Stimulated activated CD8-positive, alpha-beta memory T cell treated with anti-CD3 and anti-CD28 coated beads, Interleukin-7, amount 100 ng/mL, for 1 hour (primary cell): ENCODE data around the gene SOX18.
A peak's percentile ranks its signal among the peaks of the same experiment; 100 is the strongest.
"Not testable (repeated sequence)": the region's sequence is repeated elsewhere in the genome, so short reads cannot be mapped to it uniquely, and the experiment has no call there.

Experiments
- DNase-seq, 2 donors: peaks; one replicate each; pipeline ENCODE4 v3.0.0-alpha.2; 2020; ENCODE audit warnings: low read depth in 2 of 2

Gene SOX18

DNA sequence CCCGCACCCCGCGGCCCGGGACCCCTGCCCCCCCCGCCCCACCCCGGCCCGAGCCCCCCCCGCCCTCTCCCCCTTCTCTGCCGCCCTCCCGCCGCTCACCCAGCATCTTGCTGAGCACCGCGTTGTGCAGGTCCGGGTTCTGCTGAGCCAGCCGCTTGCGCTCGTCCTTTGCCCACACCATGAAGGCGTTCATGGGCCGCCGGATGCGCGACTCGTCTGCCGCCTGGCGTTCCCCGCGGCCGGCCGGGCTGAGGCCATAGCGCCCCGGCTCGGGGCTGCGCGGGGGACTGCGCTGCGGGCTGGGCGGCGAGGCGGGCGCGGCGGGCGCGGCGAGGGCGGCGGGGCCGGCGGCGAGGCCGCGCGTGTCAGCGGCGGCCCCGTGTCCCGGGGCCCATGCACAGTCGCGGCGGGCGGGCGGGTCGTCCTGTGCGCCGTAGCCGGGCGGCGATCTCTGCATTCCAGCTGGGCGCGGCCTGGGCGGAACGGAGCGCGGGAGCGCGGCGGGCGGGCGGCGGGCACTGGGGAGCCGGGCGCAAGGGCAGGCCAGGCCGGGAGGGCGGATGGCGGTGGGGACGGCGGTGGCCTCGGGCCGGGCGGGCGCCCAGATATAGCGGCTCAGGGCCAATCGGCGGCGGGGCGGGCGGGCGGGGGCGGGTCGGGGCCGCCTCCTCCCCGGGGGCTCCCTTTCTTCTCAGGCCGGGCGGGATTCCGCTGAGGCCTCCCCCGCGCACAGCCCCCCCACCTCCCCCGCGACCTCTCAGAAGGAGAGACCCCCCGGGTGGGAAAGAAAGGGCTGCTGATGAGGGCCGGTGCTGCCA, at the start of gene SOX18:
SOX18 (minus strand) TSS at position 580 of the 818 bp plus-strand sequence; CDS start at position 457, 123 bp downstream.
- no peak for DNase-seq

DNA sequence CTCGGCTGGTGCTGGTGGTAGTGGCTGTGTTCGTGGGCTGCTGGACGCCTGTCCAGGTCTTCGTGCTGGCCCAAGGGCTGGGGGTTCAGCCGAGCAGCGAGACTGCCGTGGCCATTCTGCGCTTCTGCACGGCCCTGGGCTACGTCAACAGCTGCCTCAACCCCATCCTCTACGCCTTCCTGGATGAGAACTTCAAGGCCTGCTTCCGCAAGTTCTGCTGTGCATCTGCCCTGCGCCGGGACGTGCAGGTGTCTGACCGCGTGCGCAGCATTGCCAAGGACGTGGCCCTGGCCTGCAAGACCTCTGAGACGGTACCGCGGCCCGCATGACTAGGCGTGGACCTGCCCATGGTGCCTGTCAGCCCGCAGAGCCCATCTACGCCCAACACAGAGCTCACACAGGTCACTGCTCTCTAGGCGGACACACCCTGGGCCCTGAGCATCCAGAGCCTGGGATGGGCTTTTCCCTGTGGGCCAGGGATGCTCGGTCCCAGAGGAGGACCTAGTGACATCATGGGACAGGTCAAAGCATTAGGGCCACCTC, 49.1 kb upstream of the SOX18 start:
- DNase-seq: no peak

DNA sequence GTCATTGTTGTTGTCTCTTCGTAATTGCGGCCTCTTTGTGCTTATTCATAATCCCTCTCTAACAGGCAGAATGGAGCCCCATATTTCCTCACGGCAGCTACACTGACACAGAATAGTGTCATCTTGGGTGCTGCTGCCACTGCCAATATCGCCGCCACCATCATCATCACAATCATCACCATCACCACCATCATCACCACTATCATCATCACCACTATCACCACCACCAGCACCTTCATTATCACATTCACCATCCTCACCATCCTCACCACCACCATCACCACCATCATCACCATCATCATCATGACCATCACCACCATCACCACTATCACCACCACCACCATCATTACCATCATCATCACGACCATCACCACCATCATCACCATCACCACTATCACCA, 47.1 kb upstream of the SOX18 start:
- DNase-seq: no peak

DNA sequence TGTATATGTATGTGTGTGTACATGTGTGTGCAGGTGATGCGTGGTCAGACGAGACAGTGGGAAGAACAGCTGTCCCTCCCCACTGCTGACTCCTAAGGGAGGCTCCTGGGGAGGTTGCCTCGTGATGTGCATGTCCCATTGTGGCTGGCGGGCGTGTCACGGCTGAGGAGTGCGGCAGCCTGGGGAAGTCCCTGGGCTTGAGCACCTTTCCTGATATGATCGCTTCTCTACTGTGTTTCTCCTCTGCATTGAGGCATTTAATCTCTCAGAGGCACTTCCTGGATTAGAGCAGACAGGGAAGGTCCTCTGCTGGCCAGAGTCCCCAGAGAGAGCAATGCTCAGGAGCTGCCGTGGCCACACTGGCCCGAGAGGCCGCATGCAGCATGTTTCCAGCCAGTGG, 46.5 kb upstream of the SOX18 start:
- DNase-seq: no peak

DNA sequence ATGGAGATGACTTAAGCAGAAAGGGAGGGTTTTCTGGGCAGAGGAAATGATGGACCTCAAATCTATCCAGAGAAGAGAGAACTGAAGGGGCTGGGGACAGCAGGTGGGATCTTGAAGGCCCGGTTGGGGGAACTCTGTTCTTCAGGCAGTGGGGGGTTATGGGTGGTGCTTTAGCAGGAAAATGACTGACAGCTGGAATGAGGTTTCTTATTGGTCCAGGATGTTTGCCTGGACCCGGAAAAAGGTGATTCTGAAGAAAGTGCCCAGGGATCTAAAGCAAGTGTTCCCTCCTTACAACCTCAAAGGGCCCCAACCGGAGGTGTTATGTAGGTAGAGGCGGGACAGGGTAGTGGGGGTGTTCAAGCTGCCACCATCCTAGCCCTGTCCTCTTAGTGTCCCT, 46.0 kb upstream of the SOX18 start:
- no peak for DNase-seq

DNA sequence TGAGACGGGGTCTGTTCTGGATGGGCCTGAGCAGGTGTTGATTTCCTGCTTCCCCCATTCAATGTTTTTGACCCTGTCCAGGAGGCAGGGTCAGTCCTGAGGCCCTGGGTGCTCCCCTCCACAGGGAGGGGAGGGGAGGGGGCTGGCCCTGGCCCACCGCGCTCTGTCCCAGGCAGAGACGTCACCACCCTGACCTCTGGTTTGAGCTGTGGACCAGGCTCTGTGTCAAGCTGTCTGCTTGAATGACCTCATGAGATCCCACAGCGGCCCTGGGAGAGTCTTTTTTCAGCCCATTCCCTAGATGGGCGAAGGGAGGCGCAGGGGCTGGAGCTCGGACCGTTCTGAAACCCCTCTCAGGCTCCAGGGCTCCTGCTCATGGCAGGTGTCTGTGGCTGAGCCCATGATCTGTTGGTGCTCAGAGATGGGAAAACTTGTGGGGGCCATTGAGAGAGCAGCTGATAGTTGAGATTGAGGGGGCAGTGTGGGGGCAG, 43.6 kb upstream of the SOX18 start:
- DNase-seq: no peak

DNA sequence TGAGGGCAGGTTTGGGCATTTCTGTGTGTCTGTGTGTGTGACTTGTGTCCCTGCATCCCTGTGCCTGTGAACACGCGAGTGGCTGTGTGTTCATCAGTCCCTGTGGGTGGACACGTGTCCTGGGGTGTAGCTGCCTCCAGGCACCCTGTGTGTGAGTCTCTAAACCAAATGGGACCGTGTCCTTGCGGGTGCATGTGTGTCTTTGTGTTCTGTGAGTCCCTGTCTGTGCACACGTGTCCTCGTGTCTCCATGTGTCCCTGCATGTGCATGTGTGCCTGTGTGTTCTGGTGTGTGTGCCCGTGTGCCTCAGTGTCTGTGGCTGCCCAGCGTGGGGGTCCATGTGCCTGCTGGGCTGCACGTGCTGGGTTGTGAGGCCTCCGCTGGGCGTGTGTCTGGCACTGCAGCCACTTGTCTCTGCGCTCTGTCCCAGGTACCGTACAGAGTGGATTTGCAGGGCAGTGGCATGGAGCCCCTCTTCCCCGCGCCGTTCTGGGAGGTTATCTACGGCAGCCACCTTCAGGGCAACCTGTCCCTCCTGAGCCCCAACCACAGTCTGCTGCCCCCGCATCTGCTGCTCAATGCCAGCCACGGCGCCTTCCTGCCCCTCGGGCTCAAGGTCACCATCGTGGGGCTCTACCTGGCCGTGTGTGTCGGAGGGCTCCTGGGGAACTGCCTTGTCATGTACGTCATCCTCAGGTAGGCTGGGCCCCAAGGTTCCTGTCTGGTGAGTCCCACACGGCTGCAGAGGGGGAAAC, 43.0 kb upstream of the SOX18 start:
- no peak for DNase-seq

DNA sequence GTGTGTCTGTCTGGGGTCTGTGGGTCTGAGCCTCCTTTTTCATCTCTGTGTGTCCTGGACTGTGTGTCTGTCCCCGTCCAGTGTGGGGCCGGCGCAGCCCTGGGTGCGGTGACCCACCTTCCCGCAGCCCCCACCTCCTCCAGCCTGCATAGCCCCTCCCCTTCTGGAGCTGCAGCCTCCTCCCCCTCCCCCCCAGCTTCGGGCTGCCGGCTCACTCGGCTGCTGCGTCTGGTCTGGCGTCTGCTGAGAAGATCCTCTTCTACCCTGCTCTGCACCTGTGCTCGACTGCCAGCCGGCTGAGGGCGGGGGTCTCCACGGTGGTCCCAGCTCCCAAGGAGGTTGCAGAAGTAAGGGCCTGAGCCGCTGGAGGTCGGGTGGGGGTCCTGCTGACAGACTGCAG, 42.3 kb upstream of the SOX18 start:
- no peak for DNase-seq

DNA sequence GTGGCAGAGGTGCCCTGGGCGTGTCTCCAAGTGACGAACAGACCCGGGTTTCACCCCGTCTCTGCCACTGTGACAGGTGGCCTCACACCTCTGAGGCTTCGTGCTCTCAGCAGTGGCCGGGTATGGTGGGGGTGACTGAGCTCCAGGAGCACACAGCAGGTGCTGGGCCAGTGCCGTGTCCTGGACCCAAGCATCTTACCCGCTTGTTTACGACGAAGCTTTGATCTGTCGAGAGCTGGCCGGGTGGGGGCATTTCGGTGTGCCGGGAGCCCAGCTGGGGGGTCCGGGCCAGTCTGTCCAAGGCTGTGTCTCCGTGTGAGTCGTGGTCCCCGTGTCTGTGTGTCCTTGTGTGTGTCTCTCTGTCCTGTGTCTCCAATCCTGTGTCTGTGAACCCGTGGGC, 41.9 kb upstream of the SOX18 start:
- no peak for DNase-seq

DNA sequence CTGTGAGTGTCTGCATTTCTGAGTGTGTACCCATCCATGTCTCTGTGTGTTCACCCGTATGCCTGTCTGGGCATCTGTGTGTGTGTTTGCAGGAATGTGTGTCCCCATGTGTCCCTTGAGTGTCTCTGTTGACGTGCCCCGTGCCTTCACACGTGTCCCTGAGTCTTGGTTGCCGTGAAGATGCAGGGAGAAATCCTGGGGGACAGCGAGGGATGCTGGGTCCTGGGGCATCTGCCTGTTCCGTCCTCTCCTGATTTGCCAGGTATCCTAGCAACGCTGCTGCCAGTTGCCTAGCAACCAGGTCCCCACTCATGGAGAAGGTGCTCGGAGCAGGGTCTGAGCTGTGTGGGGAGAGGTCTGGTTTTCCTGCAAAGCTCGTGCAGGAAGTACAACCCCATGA, 40.7 kb upstream of the SOX18 start:
- DNase-seq: no peak

DNA sequence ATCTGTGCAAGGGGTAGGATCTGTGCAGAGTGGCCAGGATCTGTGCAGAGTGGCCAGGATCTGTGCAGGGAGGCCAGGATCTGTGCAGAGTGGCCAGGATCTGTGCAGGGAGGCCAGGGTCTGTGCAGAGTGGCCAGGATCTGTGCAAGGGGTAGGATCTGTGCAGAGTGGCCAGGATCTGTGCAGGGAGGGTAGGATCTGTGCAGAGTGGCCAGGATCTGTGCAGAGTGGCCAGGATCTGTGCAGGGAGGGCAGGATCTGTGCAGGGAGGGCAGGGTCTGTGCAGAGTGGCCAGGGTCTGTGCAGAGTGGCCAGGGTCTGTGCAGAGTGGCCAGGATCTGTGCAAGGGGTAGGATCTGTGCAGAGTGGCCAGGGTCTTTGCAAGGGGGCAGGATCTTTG, 39.1 kb upstream of the SOX18 start:
- DNase-seq: not testable (repeated sequence)

DNA sequence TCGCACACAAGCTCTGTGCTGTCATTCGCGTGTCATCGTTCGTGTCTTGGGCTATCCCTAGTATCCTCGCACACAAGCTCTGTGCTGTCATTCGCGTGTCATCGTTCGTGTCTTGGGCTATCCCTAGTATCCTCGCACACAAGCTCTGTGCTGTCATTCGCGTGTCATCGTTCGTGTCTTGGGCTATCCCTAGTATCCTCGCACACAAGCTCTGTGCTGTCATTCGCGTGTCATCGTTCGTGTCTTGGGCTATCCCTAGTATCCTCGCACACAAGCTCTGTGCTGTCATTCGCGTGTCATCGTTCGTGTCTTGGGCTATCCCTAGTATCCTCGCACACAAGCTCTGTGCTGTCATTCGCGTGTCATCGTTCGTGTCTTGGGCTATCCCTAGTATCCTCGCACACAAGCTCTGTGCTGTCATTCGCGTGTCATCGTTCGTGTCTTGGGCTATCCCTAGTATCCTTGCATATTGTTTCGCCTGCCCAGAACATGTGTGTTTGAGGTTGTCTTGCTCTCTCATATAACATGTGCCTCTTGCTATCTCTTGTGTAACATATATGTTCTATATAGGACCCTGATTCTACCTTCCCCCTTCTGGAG, 37.9 kb upstream of the SOX18 start:
- DNase-seq: not testable (repeated sequence)

DNA sequence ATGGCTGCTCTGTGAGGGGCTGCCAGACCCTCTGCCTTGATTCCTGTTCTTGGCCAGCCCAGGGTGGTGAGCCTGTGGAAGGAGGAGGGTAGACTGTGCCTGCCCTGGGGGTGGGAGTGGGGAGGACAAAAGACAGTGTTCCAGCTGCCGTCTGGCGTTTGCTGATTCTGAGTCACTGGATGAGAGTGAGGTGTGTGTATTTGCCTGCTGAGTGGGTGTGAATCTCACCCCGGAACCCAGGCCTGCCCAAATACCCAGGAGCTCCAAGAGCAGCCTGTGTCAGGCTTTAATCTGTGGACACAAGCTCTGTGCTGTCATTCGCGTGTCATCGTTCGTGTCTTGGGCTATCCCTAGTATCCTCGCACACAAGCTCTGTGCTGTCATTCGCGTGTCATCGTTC, 37.4 kb upstream of the SOX18 start:
- no peak for DNase-seq

DNA sequence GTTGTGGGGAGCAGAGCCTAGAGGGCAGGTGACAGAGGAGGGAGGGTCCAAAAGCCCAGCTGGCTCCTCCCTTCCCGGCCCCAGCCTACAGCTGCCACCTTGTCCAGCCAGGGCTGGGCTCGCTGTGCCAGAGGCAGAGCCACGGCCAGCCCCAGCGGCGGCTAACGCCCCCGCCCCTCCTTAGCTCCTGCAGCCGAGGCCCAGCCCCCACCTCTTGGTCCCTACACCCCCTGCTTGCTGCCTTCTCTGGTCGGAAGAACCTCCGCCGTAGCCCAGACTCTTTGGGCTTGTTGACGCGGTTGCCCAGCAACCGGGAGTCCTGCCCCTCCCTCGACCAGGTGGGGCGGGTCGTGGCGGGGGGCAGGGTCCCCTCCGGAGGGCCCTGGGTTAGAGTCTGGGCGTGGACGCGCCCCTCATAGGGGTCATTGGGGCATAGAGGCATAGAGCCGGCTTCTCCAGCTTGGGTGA, 35.3 kb upstream of the SOX18 start:
- no peak for DNase-seq

DNA sequence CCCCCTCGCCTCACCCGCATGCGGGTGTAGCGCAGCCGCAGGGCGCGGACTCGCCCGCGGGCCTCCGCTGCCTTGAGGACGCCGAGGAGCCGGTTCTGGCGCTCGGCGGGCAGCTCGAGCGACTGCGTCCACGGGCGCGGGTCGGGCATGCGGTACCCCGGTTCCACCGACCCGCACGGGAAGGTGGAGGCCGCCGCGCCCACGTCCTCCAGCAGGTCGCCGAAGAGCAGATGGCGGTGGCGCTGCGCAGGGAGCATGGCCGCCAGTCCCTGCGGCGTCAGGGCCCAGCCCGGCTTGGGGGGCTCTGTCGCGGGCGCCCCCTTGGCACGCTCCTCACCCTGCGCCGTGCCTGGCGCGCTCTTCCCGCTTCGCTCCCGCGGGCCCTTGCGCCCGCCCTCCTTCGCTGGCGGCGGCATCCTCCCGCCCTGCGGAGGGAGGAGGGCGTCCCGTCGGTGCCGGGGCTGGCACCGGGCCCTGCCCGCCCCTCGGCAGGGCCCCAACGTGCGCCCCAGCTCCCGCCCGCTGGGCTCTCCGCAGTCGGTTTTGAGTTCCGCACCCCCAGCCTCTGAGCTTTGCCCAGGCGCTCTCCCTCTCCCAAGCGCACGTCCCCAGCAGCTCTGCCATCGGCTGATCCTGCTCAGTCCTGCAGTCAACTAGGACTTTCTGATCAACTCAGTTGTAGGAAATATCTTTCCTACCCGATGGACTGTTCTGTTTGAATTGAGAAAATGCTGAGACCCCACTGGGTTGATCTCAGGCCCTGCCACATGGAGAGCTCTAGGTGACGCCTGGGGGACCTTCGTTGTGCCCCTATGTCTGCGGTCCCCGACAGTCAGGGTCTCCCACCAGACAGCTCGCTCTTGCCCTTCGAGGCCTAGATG, 34.6 kb upstream of the SOX18 start, which contains the start of gene LKAAEAR1:
LKAAEAR1 (minus strand) TSS at position 595 of the 881 bp plus-strand sequence; CDS start at position 416, 179 bp downstream.
- DNase-seq: no peak

DNA sequence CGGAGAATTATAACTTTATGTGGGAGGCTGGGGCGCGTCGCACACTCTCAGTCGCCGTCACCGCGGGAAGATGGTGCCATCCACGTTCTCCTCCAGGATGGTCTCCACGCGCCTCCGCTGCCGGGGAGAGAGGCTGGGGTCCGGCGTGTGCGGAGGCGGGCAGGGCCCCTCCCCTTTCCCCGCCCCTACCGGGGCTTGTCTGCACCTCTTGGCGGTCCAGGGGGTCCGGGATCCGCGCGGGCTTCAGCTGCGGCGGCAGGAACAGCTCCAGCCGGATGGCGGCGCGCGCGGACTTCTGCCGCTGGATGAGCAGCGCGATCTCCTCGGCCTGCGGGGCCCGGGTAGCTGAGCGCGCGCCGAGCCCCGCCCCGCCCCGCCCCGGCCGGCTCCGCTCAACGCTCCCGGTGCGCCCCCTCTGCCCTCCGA, 34.0 kb upstream of the SOX18 start:
- DNase-seq: peak; percentile 32 to 46

DNA sequence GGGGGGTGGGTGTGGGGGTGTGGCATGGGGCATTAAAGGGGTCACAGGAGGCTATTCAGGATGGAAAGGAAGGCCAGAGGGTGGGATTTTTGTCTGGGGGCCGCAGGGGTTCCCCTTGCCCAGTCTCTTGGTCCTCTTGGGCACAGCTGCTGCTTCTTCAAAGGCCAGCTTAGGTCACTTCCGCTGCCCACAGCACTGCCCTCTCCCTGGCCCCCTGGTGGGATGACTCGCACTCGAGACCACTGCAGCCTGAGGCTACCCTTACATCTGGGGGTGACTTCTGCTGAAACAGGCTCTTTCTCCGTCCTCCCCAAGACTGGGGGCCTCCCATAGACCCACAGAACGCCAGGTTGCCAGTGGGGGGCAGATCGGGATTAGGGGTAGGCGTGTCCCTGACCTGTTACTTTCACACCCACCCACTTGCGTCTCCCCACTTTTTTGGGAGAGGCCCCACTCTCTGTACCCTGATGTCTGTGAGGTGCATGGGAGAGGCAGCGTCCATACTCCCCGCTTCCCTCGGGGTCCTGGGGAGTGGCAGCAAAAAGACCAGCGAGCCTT, 33.5 kb upstream of the SOX18 start:
- no peak for DNase-seq

DNA sequence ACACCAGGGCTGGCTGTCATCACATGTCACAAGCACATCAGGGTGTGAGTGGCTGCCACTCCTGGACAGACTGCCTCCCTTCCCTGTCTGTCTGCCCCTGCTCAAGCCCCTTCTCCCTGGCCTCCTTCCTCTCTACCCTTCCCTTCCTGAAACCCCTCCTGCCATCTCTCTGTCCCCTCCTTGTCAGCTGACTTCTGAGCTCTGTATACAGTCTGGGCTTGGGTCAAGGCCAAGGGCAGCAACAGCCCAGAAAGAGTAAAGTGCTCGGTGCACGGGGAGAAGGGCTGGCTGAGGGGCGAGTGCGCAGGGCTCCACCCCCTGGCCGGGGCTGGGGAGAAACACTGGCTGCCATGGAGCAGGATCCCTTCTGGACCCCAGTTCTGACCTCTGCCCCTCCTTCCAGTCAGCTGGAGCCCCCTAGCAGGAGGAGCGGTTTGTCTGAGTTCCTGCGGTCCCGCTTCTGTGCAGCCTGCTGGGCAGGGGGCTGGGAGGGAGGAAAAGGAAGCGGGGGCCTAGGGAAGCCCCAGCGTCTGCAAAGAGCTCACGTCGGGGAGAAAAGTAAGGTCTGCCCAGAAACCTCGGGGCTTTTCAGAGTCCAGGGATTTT, 32.8 kb upstream of the SOX18 start:
- DNase-seq: no peak

DNA sequence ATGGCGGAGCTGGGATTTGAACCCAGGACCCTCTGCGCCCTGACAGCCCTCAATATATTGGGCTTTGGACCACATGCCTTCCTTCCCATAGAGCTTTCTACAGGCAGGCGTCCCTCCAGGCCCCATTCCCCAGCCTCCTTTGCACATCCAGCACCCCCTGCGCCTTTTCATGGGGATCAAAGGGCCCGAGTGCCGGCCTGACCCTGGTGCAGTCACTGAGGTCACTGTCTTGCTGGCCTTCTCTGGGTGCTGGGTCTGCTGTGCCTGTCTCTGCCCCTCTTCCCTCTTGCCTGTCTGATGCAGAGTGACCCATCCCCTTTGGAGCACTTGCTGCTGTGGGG, 32.2 kb upstream of the SOX18 start:
- DNase-seq: no peak
